ENCODE results near the gene CAMTA1.

GRCh38 chr1:7385471-7386225 is 600.4 kb downstream of the CAMTA1 start:
- TF ChIP-seq CTCF (IDR thresholded peaks at IDR 0.05; ENCODE audit: insufficient read depth, low read length, poor library complexity, severe bottlenecking) (no peak), EZH2phosphoT487 (conservative IDR thresholded peaks at IDR 0.05; ENCODE audit: low read length) (no peak)

Measured in SU-DHL-6 (cell line).